Activated CD8-positive, alpha-beta memory T cell treated with anti-CD3 and anti-CD28 coated beads for 1 hour (primary cell): Measurements from ENCODE around the gene AHCYL2.
"Not testable (repeated sequence)": the region's sequence is repeated elsewhere in the genome, so short reads cannot be mapped to it uniquely, and the experiment has no call there.

Source experiments
- DNase-seq, 2 donors: peaks; one replicate each; pipeline ENCODE4 v3.0.0-alpha.2; 2020; ENCODE audit warnings: low read depth in 1 of 2; ENCODE audit errors: extremely low read depth in 1 of 2

The AHCYL2 gene

DNA sequence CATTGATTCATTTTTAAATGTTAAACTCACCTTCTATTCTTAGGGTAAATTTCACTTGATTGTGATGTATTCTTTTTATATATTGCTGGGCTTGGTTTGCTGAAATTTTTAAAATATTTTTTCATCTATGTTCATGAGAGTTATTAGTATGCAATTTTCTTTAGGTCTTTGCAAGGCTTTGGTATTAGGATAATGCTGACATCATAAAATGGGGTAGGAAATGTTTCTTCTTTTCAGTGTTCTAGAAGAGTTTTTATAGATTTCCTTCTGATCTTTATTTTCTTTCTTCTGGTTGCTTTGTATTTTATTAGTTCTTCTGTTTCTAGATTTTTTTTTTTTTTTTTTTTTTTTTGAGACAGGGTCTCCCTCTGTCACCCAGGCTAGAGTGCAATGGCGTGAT is 56.3 kb downstream of the AHCYL2 start:
- DNase-seq = no peak

DNA sequence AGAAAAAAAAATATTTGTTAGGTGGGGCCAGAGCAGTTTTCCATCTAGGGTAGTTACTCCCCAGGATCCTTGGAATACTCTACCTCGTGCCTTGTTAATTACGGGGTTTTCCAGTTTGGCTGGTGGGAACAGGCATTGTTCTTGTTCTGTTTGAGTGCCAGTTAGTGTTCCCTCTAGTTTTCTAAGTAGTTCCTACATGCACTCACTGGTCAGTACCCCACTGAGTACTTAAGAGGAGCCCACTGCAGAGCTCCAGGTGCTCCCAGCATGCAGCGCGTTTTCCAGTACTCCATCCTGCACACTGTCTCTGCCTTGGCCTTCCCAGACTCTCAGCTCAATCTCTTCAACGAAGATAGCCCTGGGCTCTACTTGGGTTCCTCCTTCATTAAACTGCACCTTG is 58.0 kb downstream of the AHCYL2 start:
- DNase-seq = no peak

DNA sequence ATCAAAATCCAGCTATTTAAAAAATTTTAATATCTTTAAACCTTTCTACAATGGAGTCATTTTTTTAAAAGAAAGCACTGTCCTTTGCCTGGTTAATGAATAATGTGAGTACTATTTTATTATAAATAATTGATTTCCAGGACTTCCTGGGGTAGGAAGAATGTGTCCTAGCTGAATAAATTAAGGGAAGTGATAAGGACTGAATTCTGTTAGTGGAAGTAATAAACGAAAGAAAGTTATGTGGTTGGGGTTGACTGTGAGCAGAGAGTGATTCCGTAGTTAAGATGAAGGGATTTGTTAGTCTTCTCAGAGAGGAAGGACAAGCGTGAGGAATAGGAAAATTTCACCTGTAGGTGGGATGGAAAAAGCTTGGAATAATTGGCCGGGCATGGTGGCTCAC is 59.1 kb downstream of the AHCYL2 start:
- no peak for DNase-seq

DNA sequence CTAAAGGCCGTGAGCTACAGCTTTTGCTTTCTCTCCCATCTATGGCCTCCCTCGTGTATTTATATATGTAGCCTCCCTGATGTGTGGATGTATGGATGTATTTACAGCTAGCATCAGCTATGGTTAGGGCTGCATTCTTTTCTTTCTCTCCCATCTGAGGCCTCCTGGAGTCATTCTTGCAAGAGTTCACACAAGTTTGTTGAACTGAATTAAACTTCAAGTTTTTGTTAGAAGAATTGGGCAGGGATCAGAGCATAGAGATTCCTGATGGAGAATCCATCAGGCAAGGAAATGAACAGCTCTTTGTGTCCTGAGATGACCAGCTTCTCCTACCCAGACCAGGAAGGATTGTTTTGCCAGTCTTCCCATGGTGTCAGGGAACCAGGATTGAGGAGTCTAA is 60.3 kb downstream of the AHCYL2 start:
- DNase-seq = no peak

DNA sequence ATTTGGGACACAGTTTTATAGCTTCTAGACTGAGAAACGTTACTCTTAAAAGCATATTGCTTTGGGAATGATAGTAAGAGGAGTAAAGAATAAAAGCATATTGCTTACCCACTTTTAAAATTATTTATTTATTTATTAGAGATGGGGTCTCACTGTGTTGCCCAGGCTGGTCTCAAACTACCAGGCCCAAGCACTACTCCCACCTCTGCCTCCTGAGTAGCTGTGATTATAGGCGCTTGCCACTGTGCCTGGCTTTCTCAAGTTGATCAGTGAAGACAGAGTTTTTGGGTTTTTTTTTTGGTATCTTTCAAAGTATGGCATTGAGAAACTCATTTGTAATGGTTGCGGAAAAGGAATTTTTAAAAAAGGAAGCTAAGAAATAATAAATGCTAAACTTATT is 68.0 kb downstream of the AHCYL2 start:
- DNase-seq = no peak

DNA sequence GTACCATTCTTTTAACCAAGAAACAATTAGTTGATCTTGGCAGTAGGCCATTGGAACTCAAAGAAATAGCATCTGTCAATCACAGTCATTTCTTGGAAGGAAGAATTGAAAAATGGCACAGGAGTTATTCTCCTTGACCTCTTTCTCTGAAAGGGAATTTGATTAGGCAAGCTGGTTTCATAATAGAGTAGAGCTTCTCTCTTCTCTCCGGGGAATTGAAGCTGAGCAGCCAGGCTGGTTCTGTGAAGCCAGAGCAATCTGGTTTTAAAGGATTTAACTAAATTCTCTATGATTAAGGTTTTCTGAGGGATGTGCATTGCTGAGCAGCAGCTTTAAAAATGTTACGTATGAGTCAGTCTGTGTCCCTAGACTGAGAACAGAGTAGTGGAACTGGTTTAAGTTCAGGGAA is 70.2 kb downstream of the AHCYL2 start:
- DNase-seq = no peak

DNA sequence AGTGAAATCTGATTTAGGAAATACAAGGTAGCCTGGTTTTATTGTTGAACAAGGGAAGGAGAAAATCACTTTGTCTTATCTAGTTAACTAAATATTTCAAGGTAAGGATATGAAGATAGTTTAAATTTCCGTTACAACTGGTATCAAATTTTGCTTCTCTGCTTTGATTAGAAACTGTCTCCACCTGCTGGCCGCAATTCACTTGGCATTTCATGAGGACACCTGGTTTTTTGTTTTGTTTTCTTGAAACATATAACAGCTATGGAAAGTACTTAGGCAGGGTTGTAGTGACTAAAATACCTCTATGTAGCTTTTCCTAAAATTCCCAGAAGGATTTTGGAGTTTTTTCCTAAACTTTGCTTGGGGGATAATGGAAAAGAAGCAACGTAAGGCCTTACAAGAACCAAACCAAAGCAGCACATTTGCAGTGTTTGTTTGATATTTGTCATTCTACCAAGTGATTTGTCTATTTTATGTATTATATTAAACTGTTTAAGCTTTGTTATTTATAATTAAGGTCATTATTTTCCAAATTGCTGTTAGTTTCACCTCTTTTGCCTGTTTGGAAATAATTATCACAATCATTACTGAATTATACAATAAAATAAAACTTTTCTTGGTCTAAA is 73.6 kb downstream of the AHCYL2 start:
- DNase-seq = peak; percentile 16 to 30

DNA sequence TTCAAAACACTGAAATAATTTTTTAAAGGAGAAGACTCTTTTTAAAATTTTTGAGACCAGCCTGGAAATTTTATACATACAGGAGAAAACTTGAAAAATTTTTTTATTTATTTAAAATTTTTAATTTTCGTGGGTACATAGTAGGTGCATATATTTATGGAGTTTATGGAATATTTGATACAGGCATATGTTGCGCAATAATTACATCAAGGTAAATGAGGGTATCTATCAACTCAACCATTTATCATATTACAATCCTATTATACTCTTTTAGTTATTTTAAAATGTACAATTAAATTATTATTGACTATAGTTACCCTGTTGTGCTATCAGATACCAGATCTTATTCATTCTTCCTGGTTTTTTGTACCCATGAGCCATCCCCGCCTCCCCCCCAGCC is 75.1 kb downstream of the AHCYL2 start:
- DNase-seq = no peak

DNA sequence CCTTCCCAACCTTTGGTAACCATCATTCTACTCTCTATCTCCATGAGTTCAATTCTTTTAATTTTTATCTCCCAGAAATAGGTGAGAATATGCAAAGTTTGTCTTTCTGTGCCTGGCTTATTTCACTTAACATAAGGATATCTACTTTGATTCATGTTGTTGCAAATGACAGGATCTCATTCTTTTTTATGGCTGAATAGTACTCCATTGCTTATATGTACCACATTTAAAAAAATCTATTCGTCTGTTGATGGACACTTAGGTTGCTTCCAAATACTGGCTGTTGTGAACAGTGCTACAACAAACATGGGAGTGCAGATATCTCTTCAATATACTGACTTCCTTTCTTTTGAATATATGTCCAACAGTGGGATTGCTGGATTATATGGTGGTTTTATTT is 75.5 kb downstream of the AHCYL2 start:
- not testable (repeated sequence) for DNase-seq

DNA sequence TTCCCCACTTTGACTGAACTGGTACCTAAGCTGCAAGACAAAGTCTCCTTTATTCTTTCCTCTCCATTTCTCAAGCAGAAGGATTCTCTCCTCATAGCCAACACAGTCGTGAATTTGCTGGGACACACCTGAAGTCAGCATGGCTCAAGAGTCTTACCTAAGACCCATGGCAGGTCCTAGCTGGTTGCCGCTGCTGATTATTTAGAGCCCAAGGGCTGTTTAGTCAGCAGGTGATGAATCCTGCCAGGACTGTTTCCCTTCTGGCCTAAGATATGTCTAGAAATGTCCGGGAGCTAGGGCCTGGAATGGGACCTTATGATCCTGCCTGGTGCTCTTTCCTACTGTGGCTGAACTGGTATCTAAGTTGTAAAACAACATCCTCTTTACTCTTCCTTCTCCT is 82.8 kb downstream of the AHCYL2 start:
- DNase-seq = no peak

DNA sequence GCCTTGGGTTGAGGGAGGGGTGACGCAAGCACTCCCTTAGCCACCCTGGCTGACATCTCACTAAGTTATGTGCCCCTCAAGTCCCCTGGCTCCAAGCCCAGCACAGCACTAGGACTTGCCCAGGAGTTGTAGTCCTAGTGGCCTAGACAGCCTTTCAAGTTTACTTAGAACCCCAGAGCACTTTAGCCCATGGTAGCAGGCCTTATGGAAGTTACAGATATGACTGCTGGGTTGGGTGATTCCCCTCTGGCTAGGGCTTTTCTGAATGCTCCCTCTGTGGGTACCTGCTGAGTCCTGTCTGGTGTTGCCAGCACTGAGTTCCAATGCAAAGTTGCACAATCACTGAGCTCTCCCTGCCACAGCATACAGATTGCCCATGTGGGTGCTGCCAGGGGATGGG is 83.2 kb downstream of the AHCYL2 start:
- DNase-seq = no peak

DNA sequence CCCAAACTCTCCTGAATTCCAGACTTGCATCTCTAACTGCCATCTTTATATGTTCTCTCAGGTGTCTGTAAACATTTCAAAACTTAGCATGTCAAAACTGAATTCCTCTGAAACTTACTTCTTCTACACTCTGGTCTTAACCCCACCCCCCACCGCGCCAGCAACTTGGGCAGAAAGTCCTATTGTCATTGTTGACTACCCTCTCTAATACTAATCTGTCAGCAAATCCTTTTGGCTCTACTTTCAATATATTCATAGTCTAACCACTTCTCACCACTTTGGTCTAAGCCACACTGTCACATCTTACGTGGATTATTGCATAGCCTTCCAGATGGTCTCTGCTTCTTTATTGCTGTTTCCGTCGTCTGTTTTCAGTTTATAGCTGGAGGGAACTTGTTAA is 86.6 kb downstream of the AHCYL2 start:
- no peak for DNase-seq

DNA sequence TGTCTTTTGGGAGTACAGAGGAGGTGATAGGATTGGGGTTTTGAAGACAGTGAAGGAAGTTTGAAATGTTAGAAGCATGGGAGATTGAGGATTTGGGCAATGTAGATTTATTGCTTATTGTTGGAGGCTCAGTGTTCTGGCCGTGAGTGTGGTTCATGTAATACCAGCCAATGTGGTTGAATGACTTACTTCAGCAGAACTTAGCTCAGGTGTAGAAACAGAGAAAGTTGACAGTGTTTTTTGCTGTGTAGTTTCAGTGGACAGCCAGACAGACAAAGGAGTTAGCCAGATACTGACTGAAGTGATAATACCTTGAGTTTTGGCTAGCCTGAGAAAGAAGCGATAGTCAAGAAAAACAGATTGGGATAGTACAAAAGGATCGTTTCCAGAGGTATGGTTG is 88.5 kb downstream of the AHCYL2 start:
- no peak for DNase-seq

DNA sequence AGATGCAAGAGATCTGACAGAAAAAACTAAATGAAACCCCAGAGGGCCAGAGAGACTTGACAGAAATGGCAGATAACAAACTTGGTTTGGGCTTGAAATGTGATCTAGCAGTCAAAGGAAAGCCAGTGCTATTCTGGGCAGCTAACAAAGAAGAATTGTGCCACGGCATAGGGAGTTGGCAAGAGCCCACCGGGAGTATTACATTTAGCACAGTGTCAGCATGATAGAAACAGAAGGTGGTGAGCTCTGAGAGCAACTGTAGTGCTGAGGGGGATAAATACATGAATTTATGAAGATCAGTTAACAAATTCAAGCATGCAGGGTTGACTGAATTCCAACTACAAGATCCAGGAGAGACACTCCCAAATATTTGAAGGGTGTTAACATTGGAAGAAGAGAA is 91.1 kb downstream of the AHCYL2 start:
- DNase-seq = no peak

DNA sequence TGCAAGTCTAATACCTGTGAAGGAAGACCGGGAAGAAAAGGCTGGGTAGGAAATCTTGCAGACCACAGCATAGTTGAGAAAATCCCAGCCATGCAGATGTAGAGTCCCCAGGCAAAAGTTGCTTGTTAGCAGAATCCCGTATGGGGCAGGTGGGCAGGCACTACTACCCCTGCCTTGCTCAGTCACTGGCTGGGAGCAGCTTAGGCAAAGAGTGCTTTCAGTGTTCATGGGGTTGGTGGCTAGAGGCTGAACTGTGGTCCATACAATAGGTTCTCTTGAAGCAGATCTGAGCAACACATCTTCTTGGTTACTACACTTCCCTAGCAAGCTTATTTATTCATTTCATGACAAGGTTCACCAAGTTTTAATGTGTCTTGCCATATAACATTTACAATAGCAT is 92.6 kb downstream of the AHCYL2 start:
- DNase-seq = no peak

DNA sequence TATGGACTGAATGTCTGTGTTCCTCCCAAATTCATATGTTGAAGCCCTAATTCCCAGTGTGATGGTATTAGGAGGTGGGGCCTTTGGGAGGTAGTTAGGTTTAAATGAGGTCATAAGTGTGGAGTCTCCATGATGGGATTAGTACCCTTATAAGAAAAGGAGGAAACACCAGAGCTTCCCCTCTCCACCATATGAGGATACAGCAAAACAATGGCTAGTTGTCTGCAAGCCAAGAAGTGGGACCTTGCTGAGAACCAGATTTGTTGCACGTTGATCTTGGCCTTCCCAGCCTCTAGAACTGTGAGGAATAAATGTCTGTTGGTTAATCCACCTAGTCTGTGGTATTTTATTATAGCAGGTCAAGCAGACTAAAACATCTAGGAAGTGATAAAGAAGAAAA is 102.2 kb downstream of the AHCYL2 start:
- DNase-seq = no peak

DNA sequence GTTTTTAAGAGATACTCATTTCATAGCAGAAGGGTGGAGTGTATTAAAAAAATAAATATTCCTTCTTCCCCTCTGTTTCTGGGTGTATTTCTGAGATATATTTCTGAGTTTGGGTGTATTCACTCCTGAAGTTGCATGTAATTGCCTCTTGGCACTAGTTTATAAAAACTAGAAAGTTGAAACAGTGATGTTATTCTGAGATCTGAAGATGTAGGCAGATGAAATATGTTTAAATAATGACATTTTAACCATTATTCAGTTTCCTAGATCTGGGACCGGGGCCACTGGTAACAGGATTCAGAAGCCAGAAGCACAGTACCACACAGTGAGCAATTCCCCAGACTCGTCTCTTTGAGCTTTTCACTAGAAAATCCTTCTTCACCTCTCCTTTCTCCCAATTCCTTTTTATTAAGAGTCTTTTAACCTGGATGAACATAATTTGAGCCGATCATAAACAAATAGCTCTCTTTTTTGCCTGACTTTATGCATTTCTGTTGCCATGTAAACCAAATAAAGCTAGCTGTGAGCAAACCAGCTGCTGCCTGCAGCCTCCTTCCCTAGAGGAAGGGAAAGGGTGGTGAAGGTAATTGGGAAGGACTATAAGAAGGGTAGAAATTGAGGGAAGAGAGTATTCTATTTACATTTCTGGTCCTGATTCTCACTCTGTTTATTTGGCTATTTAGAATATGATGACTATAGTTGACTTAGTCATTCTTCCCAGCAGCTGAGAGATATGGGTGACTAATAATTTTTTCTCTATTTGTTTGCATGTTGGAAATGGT is 107.6 kb downstream of the AHCYL2 start:
- DNase-seq = no peak

DNA sequence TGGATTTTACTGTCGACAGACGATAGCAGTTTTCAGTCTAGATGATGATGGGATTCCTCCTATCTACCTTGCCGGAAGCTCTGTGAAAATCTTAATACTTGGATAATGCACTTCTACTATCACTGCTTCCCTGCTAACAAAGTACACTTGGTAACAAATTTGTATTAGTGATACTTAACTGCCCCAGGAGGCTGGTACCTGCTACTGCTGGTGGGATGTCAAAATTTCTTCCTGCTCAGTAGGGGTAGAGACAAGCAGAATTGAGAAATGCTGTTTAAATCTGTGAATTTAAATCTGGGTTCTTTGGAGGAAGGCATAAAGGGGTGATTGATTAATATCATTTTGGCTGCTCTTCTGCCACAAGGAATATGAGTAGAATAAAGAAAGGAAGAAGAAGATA is 109.6 kb downstream of the AHCYL2 start:
- no peak for DNase-seq

DNA sequence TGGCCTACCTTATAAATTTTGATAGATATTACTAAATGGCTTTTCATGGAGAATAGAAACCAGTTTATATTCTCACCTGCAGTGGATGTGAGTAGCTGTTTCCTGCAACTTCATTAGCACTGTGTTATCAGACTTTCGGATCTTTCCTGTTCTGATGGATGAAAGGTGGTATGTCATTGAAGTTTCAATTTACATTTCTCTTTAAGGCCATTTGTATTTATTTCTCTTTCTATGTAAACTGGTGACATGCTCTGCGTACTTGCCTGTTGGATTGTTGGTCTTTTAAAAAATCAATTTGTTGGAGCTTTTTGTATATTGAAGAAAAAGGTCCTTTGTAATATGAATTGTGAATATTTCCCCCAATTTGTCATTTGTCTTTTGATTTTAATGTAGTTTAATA is 113.6 kb downstream of the AHCYL2 start:
- no peak for DNase-seq

DNA sequence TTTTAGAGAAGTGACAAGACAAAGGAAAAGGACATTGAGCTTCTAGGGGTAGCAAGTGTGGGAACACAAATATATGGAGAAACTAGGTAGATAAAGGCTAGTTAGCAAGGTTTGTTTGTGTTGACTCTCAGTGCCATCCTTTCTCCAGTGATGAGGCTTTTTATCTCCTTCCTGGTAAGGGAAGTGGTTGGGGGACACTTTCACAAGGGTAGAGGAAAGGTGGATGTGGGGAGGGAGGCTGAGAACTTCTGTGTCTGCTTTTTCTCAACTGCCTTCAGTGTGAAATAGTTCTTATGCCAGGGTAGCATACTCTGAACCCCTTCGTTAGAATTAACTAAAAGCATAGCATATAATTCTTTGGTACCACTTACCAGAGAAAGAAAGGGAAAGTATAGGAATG is 116.4 kb downstream of the AHCYL2 start:
- no peak for DNase-seq

DNA sequence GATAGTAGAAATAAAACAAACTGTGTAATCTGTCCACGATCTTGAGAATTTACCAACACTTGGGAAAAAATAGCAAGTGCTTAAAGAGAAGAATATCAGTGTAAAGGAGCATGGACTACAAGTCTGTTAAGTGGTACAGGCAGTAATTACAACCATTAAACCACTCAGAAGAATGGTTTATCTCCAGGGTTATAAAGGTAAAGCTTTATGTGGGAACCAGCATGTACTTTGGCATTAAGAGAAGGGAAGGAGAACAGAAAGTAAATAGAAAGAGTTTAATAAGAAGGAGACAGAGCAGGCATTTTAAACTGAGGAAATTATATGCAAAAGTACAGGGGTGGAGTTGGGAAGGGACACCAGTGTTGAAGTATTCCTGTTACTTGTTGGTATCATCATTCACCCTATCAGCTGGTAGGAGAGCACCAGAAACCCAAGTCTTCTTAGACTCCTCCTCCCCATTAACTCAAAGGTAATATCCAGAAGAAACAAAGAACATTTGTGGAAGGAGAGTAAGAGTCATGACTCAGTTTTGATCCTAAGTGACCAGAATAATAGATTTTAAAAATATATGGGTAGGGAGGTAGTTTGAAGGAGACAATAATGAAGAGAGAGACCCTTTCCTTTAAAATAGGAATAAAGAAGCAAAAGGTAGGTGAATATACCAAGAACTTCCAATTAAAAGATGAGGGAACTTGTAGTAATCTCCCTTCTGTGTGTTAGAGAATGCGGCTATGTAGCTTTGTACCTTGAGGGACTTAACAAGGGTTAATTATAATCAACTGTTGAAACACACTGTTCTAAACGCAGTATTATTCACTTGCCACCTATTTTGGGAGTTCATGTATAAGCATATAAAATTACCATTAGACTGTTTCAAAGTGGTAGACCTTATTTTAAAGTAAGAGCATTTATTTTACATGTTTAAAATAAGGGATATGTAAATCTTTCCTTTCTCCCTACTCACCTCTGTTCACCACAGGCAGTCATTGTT is 117.3 kb downstream of the AHCYL2 start:
- DNase-seq = no peak
